Neural progenitor cell (in vitro differentiated cells): ENCODE measurements around the gene C17orf113.
"Not testable (repeated sequence)": the region's sequence is repeated elsewhere in the genome, so short reads cannot be mapped to it uniquely, and the experiment has no call there.

Experiments used
- CTCF ChIP-seq: fragments of 200-600 bp; sonication (generic); IDR thresholded peaks from 2 replicates; pipeline ENCODE4 v1.5.1; 2017; ENCODE audit warnings: antibody characterized with exemption, mild to moderate bottlenecking
- EZH2 ChIP-seq: fragments of 200-600 bp; sonication (generic); IDR thresholded peaks from 2 replicates; pipeline ENCODE4 v1.6.1; 2017; ENCODE audit warnings: antibody characterized with exemption, mild to moderate bottlenecking, moderate library complexity
- EZH2phosphoT487 ChIP-seq: fragments of 200-600 bp; sonication (generic); IDR thresholded peaks from 2 replicates; pipeline ENCODE4 v1.6.1; 2017; ENCODE audit warnings: antibody characterized with exemption

GRCh38 chr17:42013740-42014139, 36.7 kb downstream of the C17orf113 start:
- not testable (repeated sequence) for TF ChIP-seq CTCF, EZH2, EZH2phosphoT487
